HepG2 (cell line): ENCODE data around the gene GRIN2C. TPM values are rescaled to one million over a fixed set of nuclear protein-coding genes. Genes with fewer than 3 reads are reported as not detected.
A peak's percentile ranks its signal among the peaks of the same experiment; 100 is the strongest.

ENCODE experiments used
- ARHGAP35 ChIP-seq: sonication (generic); formaldehyde crosslinking; IDR thresholded peaks from 2 replicates; pipeline ENCODE4 v1.9.0; 2022; ENCODE audit warnings: mild to moderate bottlenecking, inconsistent platforms, moderate library complexity, missing genetic modification reagents, borderline replicate concordance
- ATF7 ChIP-seq, 2 experiments: fragments of 450-650 bp in 1 of 2; sonication (generic) in 1 of 2; formaldehyde crosslinking in 1 of 2; IDR thresholded peaks; 2 replicates each; pipeline versions ENCODE4 v1.4.0 to v1.6.1; 2016 to 2020; ENCODE audit warnings: antibody characterized with exemption in 1 of 2, mild to moderate bottlenecking in 1 of 2, missing genetic modification reagents in 1 of 2
- BRD4 ChIP-seq: sonication (generic); formaldehyde crosslinking; IDR thresholded peaks from 2 replicates; pipeline ENCODE4 v1.4.0; 2020; ENCODE audit warnings: missing genetic modification reagents
- CENPX ChIP-seq: sonication (generic); formaldehyde crosslinking; IDR thresholded peaks from 2 replicates; pipeline ENCODE4 v1.9.0; 2021; ENCODE audit warnings: mild to moderate bottlenecking, missing genetic modification reagents, moderate library complexity
- DBP ChIP-seq: sonication (generic); formaldehyde crosslinking; IDR thresholded peaks from 2 replicates; pipeline ENCODE4 v1.4.0; 2020; ENCODE audit warnings: missing genetic modification reagents; ENCODE audit errors: not compliant biosample characterization
- ELF3 ChIP-seq: IDR thresholded peaks from 2 replicates; pipeline ENCODE4 v1.6.1; 2016; ENCODE audit warnings: missing genetic modification reagents, missing compliant biosample characterization
- GTF3A ChIP-seq: sonication (generic); formaldehyde crosslinking; conservative IDR thresholded peaks from 2 replicates; pipeline ENCODE4 v1.4.0; 2020; ENCODE audit warnings: mild to moderate bottlenecking, missing genetic modification reagents
- IRX3 ChIP-seq: sonication (generic); formaldehyde crosslinking; IDR thresholded peaks from 2 replicates; pipeline ENCODE4 v1.8.1; 2023; ENCODE audit warnings: mild to moderate bottlenecking, low read depth, missing genetic modification reagents, borderline replicate concordance
- KDM1A ChIP-seq: IDR thresholded peaks from 2 replicates; pipeline ENCODE4 v1.6.1; 2016; ENCODE audit warnings: missing compliant biosample characterization
- KDM3A ChIP-seq: IDR thresholded peaks from 2 replicates; pipeline ENCODE4 v1.6.1; 2018; ENCODE audit warnings: low read depth, missing compliant biosample characterization
- KLF6 ChIP-seq: IDR thresholded peaks from 2 replicates; pipeline ENCODE4 v1.8.0; 2016; ENCODE audit warnings: missing biosample characterization, missing genetic modification reagents
- MBD4 ChIP-seq: IDR thresholded peaks from 2 replicates; pipeline ENCODE4 v1.6.1; 2012; ENCODE audit warnings: low read length, inconsistent platforms, borderline replicate concordance
- MED13 ChIP-seq: sonication (generic); formaldehyde crosslinking; IDR thresholded peaks from 2 replicates; pipeline ENCODE4 v1.5.0; 2020; ENCODE audit warnings: missing genetic modification reagents
- NFRKB ChIP-seq: fragments of 450-650 bp; IDR thresholded peaks from 2 replicates; pipeline ENCODE4 v1.6.1; 2017
- PAX8 ChIP-seq: sonication (generic); formaldehyde crosslinking; IDR thresholded peaks from 2 replicates; pipeline ENCODE4 v1.8.0; 2022; ENCODE audit warnings: mild to moderate bottlenecking, missing genetic modification reagents, borderline replicate concordance
- RNF2 ChIP-seq: fragments of 450-650 bp; conservative IDR thresholded peaks from 2 replicates; pipeline ENCODE4 v1.6.1; 2016; ENCODE audit warnings: low read depth
- SALL2 ChIP-seq: sonication (generic); formaldehyde crosslinking; IDR thresholded peaks from 2 replicates; pipeline ENCODE4 v1.8.1; 2023; ENCODE audit warnings: mild to moderate bottlenecking, missing genetic modification reagents, inconsistent platforms
- SP4 ChIP-seq: sonication (generic); formaldehyde crosslinking; IDR thresholded peaks from 2 replicates; pipeline ENCODE4 v1.8.1; 2023; ENCODE audit warnings: mild to moderate bottlenecking, missing genetic modification reagents
- ZFP82 ChIP-seq: sonication (generic); formaldehyde crosslinking; IDR thresholded peaks from 2 replicates; pipeline ENCODE4 v1.5.1; 2020; ENCODE audit warnings: mild to moderate bottlenecking, missing genetic modification reagents, borderline replicate concordance
- ZFY ChIP-seq: sonication (generic); formaldehyde crosslinking; IDR thresholded peaks from 2 replicates; pipeline ENCODE4 v1.4.0; 2020; ENCODE audit warnings: missing genetic modification reagents
- ZNF333 ChIP-seq: sonication (generic); formaldehyde crosslinking; IDR thresholded peaks from 2 replicates; pipeline ENCODE4 v1.4.0; 2020; ENCODE audit warnings: mild to moderate bottlenecking, missing genetic modification reagents, borderline replicate concordance
- ZNF547 ChIP-seq: sonication (generic); formaldehyde crosslinking; IDR thresholded peaks from 2 replicates; pipeline ENCODE4 v1.5.1; 2020; ENCODE audit warnings: mild to moderate bottlenecking, missing genetic modification reagents
- ZNF678 ChIP-seq: sonication (generic); formaldehyde crosslinking; IDR thresholded peaks from 2 replicates; pipeline ENCODE4 v1.4.0; 2020; ENCODE audit warnings: mild to moderate bottlenecking, missing genetic modification reagents
- ZNF724P ChIP-seq: sonication (generic); formaldehyde crosslinking; IDR thresholded peaks from 2 replicates; pipeline ENCODE4 v1.8.0; 2022; ENCODE audit warnings: missing genetic modification reagents, borderline replicate concordance
- ZSCAN31 ChIP-seq: sonication (generic); formaldehyde crosslinking; IDR thresholded peaks from 2 replicates; pipeline ENCODE4 v1.5.0; 2020; ENCODE audit warnings: low read depth, mild to moderate bottlenecking, missing genetic modification reagents
- polyA plus RNA-seq, 8 experiments: library from polyadenylated mRNA; depleted of rRNA in 3 of 8; stranded (reverse) in 7 of 8; unstranded in 1 of 8; fragments of >200 nt; fragmentation: Illumina TruSeq in 4 of 8; extraction: Trizol in 4 of 8; gene quantifications; 2 replicates each; pipeline versions ENCODE4 v1.2.1 to v1.2.3, GENCODE V29; 2011 to 2016; ENCODE audit warnings: low read depth in 4 of 8, missing spikeins in 1 of 8, mixed read lengths in 1 of 8; ENCODE audit not compliant: insufficient read depth in 1 of 8
- total RNA-seq, 5 experiments: library from RNA; depleted of rRNA; stranded (reverse); fragments of >200 nt; fragmentation: Illumina TruSeq; extraction: Trizol; gene quantifications; 2 replicates each; pipeline ENCODE4 v1.2.3, GENCODE V29; 2016; ENCODE audit warnings: low read depth in 1 of 5
- TF ChIP-seq, protein P1 (sequence below): sonication (generic); formaldehyde crosslinking; IDR thresholded peaks from 2 replicates; pipeline ENCODE4 v1.4.0; 2020; ENCODE audit warnings: mild to moderate bottlenecking, missing genetic modification reagents, borderline replicate concordance
- TF ChIP-seq, protein P2 (sequence below): sonication (generic); formaldehyde crosslinking; IDR thresholded peaks from 2 replicates; pipeline ENCODE4 v1.4.0; 2020; ENCODE audit warnings: missing genetic modification reagents, borderline replicate concordance

Gene GRIN2C
- total and polyA plus RNA-seq, 2 of the 13 experiments (the other 11 are each of a cell fraction or from before 2014, with no cell fraction given): 0.03 to 0.11 TPM

DNA sequence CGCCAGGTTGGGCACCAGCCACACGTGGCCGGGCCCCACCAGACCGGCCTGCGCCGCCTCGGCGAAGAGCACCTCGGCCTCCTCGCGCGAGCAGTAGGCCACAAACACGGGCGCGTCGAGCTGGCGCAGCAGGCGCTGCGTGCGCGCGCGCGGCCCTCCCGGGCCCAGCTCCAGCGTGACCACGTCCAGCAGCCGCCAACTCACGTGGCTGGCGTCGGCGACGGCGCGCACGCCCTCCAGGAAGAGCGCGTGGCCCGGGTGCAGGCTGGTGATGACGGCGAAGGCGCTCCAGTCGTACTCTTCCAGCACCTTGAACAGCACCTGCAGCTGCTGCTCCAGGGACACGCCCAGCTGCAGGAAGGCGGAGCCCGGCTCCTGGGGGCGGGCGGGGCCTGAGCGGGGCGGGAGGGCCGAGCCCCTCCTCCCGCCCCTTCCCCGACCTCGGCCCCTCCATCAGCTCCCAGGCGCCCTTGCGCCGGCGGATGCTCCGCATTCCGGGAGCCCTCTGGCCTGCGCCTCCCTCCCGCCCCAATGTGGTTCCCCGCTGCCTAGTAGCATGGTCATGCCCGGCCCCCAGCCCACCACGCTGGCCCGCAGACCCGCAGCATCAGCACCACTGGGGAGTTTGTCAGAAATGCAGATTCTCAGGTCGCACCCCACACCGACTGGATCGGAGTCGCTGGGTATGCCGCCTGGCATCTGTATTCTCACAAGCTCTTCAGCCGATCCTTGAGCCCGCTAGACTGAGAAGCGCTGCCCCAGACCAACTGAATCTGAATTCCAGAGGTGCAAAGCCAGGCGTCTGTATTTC lies 7.2 kb downstream of the GRIN2C start (continued):
- TF ChIP-seq SALL2 (CRISPR knock-in tag) (no peak), IRX3 (CRISPR knock-in tag) (no peak), ZNF547 (CRISPR knock-in tag) (peak; percentile 58; the same call in 1 of the 2 replicates), ARHGAP35 (CRISPR knock-in tag) (no peak), CENPX (CRISPR knock-in tag) (no peak), KDM1A (peak; percentile 69; the same call in 1 of the 2 replicates), BRD4 (CRISPR knock-in tag) (no peak), ZNF678 (no peak), ZNF333 (CRISPR knock-in tag) (no peak), ZSCAN31 (no peak), KDM3A (CRISPR knock-in tag) (no peak), ZFP82 (no peak), DBP (CRISPR knock-in tag) (no peak), PAX8 (CRISPR knock-in tag) (no peak), GTF3A (CRISPR knock-in tag) (no peak), ELF3 (CRISPR knock-in tag) (no peak), KLF6 (CRISPR knock-in tag) (no peak), NFRKB (no peak), MBD4 (no peak), SP4 (CRISPR knock-in tag) (no peak), ATF7 (IDR thresholded peaks at IDR 0.05) (no peak), ATF7 (CRISPR knock-in tag; IDR thresholded peaks at IDR 0.05) (no peak), ZFY (CRISPR knock-in tag) (no peak), ZNF724P (no peak), MED13 (CRISPR knock-in tag) (0 out of 2 replicates have a peak, but pooled peaks have one; percentile 3), RNF2 (0 out of 2 replicates have a peak, but pooled peaks have one; percentile 46)
- TF ChIP-seq, protein P1, sequence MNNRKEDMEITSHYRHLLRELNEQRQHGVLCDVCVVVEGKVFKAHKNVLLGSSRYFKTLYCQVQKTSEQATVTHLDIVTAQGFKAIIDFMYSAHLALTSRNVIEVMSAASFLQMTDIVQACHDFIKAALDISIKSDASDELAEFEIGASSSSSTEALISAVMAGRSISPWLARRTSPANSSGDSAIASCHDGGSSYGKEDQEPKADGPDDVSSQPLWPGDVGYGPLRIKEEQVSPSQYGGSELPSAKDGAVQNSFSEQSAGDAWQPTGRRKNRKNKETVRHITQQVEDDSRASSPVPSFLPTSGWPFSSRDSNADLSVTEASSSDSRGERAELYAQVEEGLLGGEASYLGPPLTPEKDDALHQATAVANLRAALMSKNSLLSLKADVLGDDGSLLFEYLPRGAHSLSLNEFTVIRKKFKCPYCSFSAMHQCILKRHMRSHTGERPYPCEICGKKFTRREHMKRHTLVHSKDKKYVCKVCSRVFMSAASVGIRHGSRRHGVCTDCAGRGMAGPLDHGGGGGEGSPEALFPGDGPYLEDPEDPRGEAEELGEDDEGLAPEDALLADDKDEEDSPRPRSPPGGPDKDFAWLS (CRISPR knock-in tag): no peak
- TF ChIP-seq, protein P2, sequence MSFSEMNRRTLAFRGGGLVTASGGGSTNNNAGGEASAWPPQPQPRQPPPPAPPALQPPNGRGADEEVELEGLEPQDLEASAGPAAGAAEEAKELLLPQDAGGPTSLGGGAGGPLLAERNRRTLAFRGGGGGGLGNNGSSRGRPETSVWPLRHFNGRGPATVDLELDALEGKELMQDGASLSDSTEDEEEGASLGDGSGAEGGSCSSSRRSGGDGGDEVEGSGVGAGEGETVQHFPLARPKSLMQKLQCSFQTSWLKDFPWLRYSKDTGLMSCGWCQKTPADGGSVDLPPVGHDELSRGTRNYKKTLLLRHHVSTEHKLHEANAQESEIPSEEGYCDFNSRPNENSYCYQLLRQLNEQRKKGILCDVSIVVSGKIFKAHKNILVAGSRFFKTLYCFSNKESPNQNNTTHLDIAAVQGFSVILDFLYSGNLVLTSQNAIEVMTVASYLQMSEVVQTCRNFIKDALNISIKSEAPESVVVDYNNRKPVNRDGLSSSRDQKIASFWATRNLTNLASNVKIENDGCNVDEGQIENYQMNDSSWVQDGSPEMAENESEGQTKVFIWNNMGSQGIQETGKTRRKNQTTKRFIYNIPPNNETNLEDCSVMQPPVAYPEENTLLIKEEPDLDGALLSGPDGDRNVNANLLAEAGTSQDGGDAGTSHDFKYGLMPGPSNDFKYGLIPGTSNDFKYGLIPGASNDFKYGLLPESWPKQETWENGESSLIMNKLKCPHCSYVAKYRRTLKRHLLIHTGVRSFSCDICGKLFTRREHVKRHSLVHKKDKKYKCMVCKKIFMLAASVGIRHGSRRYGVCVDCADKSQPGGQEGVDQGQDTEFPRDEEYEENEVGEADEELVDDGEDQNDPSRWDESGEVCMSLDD (CRISPR knock-in tag): no peak
